H1 (cell line): ENCODE results near the gene CLEC1A. TPM values are rescaled to one million over a fixed set of nuclear protein-coding genes. Genes with fewer than 3 reads are reported as not detected.

Experiments used
- ATF3 ChIP-seq: IDR thresholded peaks from 2 replicates; pipeline ENCODE4 v1.6.1; 2011; ENCODE audit warnings: low read depth, mild to moderate bottlenecking, low read length; ENCODE audit not compliant: insufficient read depth
- BRCA1 ChIP-seq: IDR thresholded peaks from 2 replicates; pipeline ENCODE4 v1.6.1; 2012; ENCODE audit warnings: low read depth, low read length, improper control_type of control experiment
- CEBPB ChIP-seq: IDR thresholded peaks from 2 replicates; pipeline ENCODE4 v1.6.1; 2012; ENCODE audit warnings: low read depth, low read length
- CHD1 ChIP-seq: IDR thresholded peaks from 2 replicates; pipeline ENCODE4 v1.6.1; 2012; ENCODE audit warnings: low read depth, low read length, improper control_type of control experiment
- CHD7 ChIP-seq: fragments of 300-600 bp; sonication (generic); IDR thresholded peaks from 2 replicates; pipeline ENCODE4 v1.7.1; 2012; ENCODE audit warnings: low read length, moderate library complexity, mild to moderate bottlenecking, inconsistent platforms; ENCODE audit not compliant: insufficient replicate concordance
- JUN ChIP-seq: IDR thresholded peaks from 2 replicates; pipeline ENCODE4 v1.6.1; 2011; ENCODE audit warnings: low read depth, mild to moderate bottlenecking, improper control_type of control experiment, low read length
- NRF1 ChIP-seq: IDR thresholded peaks from 2 replicates; pipeline ENCODE4 v1.6.1; 2011; ENCODE audit warnings: mild to moderate bottlenecking, low read depth, low read length, improper control_type of control experiment
- SUZ12 ChIP-seq: fragments of 200-600 bp; sonication (generic); IDR thresholded peaks from 2 replicates; pipeline ENCODE4 v1.6.1; 2012; ENCODE audit warnings: mild to moderate bottlenecking, inconsistent platforms, low read length, moderate library complexity, mixed read lengths
- USF2 ChIP-seq: IDR thresholded peaks from 2 replicates; pipeline ENCODE4 v1.6.1; 2011; ENCODE audit warnings: low read length, improper control_type of control experiment
- YY1 ChIP-seq: IDR thresholded peaks from 2 replicates; pipeline ENCODE4 v1.6.1; 2011; ENCODE audit warnings: low read depth, mild to moderate bottlenecking, low read length
- polyA plus RNA-seq, 7 experiments: library from polyadenylated mRNA; depleted of rRNA in 3 of 7; stranded (reverse) in 5 of 7; unstranded in 2 of 7; fragments of >200 nt in 5 of 7; fragments of 200-250 nt in 2 of 7; gene quantifications; 1 replicate in 5 of 7; 2 replicates in 1 of 7; 4 replicates in 1 of 7; pipeline versions ENCODE4 v1.2.1 to v1.2.3, GENCODE V29; 2011 to 2013; ENCODE audit warnings: missing spikeins in 2 of 7, mixed read lengths in 2 of 7
- total RNA-seq: library from RNA; stranded (reverse); fragmentation: NEBNext Ultra II Directional; extraction: Animal tissue kit (Norgen Biotek cat#: 25700); gene quantifications from 2 replicates; pipeline ENCODE4 v1.2.1, GENCODE V29; 2021

The CLEC1A gene
- total and polyA plus RNA-seq, 2 of the 8 experiments (the other 6 are each of a cell fraction or from before 2014, with no cell fraction given): 0.20 TPM; not detected in 1

- TF ChIP-seq CHD7: no peak
- no peak for TF ChIP-seq NRF1
- no peak for TF ChIP-seq CEBPB
- TF ChIP-seq JUN: no peak
- no peak for TF ChIP-seq BRCA1
- no peak for TF ChIP-seq ATF3
- no peak for TF ChIP-seq CHD1
- no peak for TF ChIP-seq USF2
- no peak for TF ChIP-seq SUZ12
- no peak for TF ChIP-seq YY1
Measured at GRCh38 chr12:10088031-10088430, 10.8 kb downstream of the CLEC1A start (continued).
